PC-9 (cell line): ENCODE results near the gene GSE1.

Experiments used
- CTCF ChIP-seq: fragments of 200-600 bp; sonication (generic); conservative IDR thresholded peaks from 2 replicates; pipeline ENCODE4 v1.6.1; 2017; ENCODE audit warnings: mixed run types, antibody characterized with exemption, mild to moderate bottlenecking, moderate library complexity
- EZH2 ChIP-seq: fragments of 200-600 bp; sonication (generic); IDR thresholded peaks from 2 replicates; pipeline ENCODE4 v1.8.0; 2017; ENCODE audit warnings: antibody characterized with exemption, low read depth

DNA sequence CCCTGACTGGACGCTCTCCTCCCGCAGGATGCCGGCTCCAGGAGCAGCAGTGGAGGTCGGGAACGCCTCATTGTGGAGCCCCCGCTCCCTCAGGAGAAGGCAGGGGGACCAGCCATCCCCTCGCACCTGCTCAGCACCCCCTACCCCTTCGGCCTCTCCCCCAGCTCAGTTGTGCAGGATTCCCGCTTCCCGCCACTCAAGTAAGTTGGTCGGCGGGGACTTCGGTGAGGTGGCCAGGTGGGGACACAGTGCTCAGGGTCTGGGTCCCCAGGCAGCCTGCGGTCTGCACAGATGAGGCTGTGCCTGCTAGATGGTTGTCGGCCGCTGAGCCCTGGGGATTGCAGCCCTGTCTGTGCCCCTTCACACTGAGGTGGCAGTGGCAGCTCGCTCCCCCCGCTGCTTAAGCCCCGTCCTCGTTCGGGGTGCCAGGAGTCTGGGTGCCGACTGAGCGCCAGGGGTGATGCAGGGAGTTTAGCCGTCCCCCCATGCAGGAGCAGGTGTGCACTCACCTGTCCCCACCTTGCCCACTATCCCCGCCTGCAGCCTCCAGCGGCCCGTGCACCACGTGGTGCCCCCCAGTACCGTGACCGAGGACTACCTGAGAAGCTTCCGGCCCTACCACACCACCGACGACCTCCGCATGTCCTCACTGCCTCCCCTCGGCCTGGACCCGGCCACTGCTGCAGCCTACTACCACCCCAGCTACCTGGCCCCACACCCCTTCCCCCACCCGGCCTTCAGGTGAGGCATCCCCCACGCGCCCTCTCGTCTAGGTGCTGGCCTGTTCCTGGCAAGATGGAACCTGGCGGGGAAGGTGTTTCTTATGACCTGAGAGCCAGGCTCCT lies 41.4 kb downstream of the GSE1 start:
- no peak for TF ChIP-seq CTCF
- TF ChIP-seq EZH2 = no peak
